HUES48 (cell line): Measurements from ENCODE around the gene IRS2.

Experiments
- H3K27ac ChIP-seq: one replicate; pipeline ENCODE4 v1.7.0; 2013; ENCODE audit warnings: low read depth, low read length, inconsistent platforms
- H3K27me3 ChIP-seq: 2 replicates; pipeline ENCODE4 v1.6.1; 2013; ENCODE audit warnings: mild to moderate bottlenecking, low read length; ENCODE audit not compliant: control insufficient read depth, insufficient read depth
- H3K36me3 ChIP-seq: 2 replicates; pipeline ENCODE4 v1.6.1; 2013; ENCODE audit warnings: low read length; ENCODE audit not compliant: control insufficient read depth, insufficient read depth
- H3K4me1 ChIP-seq: 2 replicates; pipeline ENCODE4 v1.6.1; 2013; ENCODE audit warnings: mild to moderate bottlenecking, low read length; ENCODE audit not compliant: control insufficient read depth, insufficient read depth
- H3K4me3 ChIP-seq: 2 replicates; pipeline ENCODE4 v1.5.1; 2013; ENCODE audit warnings: mild to moderate bottlenecking, low read depth, low read length
- H3K9ac ChIP-seq: 2 replicates; pipeline ENCODE4 v1.6.1; 2013; ENCODE audit warnings: mild to moderate bottlenecking, low read depth, low read length, moderate library complexity
- H3K9me3 ChIP-seq: 2 replicates; pipeline ENCODE4 v1.6.1; 2013; ENCODE audit warnings: low read length; ENCODE audit not compliant: control insufficient read depth, insufficient read depth

Gene IRS2

DNA sequence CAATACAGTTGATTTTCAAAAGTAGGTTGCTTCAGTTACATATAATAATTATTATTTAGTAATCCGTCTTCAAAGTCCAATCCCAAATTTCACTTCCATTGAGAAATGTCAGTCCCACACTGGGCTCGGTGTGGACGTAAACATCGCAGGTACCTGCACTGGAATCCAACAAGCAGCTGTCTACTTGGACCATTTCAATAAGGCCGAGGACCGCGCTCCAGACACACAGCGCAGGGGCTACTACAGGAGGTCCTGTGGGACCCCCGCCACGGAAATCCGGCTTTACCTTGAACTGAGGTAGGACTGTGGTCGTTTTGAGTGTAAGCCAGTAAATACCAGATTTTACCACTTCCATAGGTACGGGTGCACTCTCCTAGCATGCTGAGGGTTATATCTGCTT is 30.8 kb downstream of the IRS2 start:
- Histone ChIP-seq H3K36me3 (peaks cover 33% of the 10 kb centered on the region), H3K4me3 (no peak overlapping the region), H3K27ac (no peak overlapping the region), H3K4me1 (no peaks in the 10 kb centered on the region), H3K9ac (no peak overlapping the region), H3K27me3 (no peaks in the 10 kb centered on the region), H3K9me3 (no peaks in the 10 kb centered on the region)

GRCh38 chr13:109751477-109751876 is 34.9 kb downstream of the IRS2 start:
- H3K9ac ChIP-seq, result no peak overlapping the region
- H3K27ac ChIP-seq, result no peak overlapping the region

GRCh38 chr13:109750221-109750775 is 36.1 kb downstream of the IRS2 start:
- H3K27me3 ChIP-seq, result no peaks in the 10 kb centered on the region
- H3K27ac ChIP-seq, result no peak overlapping the region
- H3K36me3 ChIP-seq, result peaks cover 18% of the 10 kb centered on the region
- H3K4me1 ChIP-seq, result no peaks in the 10 kb centered on the region
- H3K9me3 ChIP-seq, result no peaks in the 10 kb centered on the region
- no peak overlapping the region for H3K4me3 ChIP-seq
- H3K9ac ChIP-seq, result no peak overlapping the region

More at GRCh38 chr13:109751477-109751876, 34.9 kb downstream of the IRS2 start:
- no peaks in the 10 kb centered on the region for H3K9me3 ChIP-seq
- H3K27me3 ChIP-seq, result no peaks in the 10 kb centered on the region
- H3K36me3 ChIP-seq, result peaks cover 28% of the 10 kb centered on the region
- no peaks in the 10 kb centered on the region for H3K4me1 ChIP-seq
- H3K4me3 ChIP-seq, result no peak overlapping the region

- H3K9ac ChIP-seq, result no peak overlapping the region
- H3K4me3 ChIP-seq, result no peak overlapping the region
- no peaks in the 10 kb centered on the region for H3K27me3 ChIP-seq
- peaks cover 1% of the 10 kb centered on the region for H3K4me1 ChIP-seq
- no peaks in the 10 kb centered on the region for H3K9me3 ChIP-seq
- peaks cover 13% of the 10 kb centered on the region for H3K36me3 ChIP-seq
- H3K27ac ChIP-seq, result no peak overlapping the region
Measured at GRCh38 chr13:109749365-109749764, 37.0 kb downstream of the IRS2 start.

GRCh38 chr13:109748677-109749076 is 37.7 kb downstream of the IRS2 start:
- Histone ChIP-seq H3K27ac (no peak overlapping the region), H3K9me3 (no peaks in the 10 kb centered on the region), H3K4me1 (peaks cover 7% of the 10 kb centered on the region), H3K36me3 (peaks cover 6% of the 10 kb centered on the region), H3K9ac (no peak overlapping the region), H3K27me3 (no peaks in the 10 kb centered on the region), H3K4me3 (no peak overlapping the region)

DNA sequence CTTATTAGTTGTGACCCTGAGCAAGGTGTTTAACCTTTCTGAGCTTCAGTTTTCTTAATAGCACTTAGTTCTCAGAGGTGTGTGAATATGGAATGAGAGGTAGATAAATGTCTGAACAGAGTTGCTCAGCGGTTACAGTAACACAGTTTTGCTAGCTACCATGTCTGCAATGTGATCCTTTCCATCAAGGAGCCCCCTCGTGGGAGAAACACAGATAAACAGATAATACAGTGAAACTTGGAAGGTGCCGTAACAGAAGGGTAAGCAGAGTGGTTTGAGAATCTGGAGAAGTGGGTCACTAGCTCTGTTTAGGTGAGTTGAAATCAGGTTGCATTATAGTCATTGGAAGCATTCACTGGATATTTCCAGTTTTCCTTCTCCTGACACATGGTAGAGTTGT is 38.9 kb downstream of the IRS2 start:
- no peaks in the 10 kb centered on the region for H3K9me3 ChIP-seq
- H3K4me3 ChIP-seq, result no peak overlapping the region
- H3K9ac ChIP-seq, result no peak overlapping the region
- no peaks in the 10 kb centered on the region for H3K27me3 ChIP-seq
- H3K4me1 ChIP-seq, result peaks cover 7% of the 10 kb centered on the region
- no peaks in the 10 kb centered on the region for H3K36me3 ChIP-seq
- no peak overlapping the region for H3K27ac ChIP-seq

DNA sequence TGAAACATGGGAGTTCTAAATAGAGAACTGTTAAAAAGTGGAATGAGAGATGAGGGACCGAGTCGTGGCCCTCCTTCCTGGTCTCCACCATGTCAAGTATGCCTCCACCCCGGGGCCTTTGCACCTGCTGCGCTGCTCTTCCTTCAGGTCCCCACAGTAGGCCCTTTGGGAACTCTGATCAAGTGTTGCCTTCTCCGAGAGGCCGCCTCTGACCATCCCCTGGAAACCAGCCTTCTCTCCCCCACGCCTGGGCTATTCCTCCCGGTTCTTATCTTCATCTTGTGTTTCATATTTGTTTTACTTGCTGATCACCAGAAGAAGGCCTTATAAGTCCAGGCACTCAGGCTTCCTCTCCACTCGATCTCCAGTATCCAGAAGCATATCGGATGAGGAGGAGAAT is 40.0 kb downstream of the IRS2 start:
- Histone ChIP-seq H3K36me3 (no peaks in the 10 kb centered on the region), H3K27me3 (no peaks in the 10 kb centered on the region), H3K4me1 (peaks cover 7% of the 10 kb centered on the region), H3K4me3 (no peak overlapping the region), H3K9me3 (no peaks in the 10 kb centered on the region), H3K9ac (no peak overlapping the region), H3K27ac (no peak overlapping the region)

DNA sequence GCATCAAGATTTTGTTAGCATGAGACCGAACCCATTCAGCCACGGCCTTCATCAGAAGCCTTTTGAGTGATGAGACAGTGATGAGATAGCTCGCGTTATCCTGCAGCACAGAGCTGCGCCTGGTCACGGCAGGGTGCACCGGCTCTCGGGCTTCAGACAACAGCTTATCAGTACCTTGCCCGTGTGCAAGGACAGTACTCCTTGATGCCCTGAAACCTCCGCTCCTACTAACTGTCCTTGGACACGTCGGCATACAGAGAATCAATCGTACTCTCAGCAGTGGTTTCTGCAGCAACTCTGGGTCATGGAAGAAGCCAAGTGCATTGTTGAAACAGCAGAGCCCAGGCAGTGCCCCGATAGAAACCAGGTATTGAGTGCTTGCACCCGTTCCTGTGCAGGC is 40.7 kb downstream of the IRS2 start:
- Histone ChIP-seq H3K36me3 (no peaks in the 10 kb centered on the region), H3K27me3 (no peaks in the 10 kb centered on the region), H3K9me3 (no peaks in the 10 kb centered on the region), H3K4me1 (peaks cover 7% of the 10 kb centered on the region), H3K27ac (no peak overlapping the region), H3K4me3 (no peak overlapping the region), H3K9ac (no peak overlapping the region)

- Histone ChIP-seq H3K4me3 (no peak overlapping the region), H3K4me1 (peaks cover 7% of the 10 kb centered on the region), H3K36me3 (no peaks in the 10 kb centered on the region), H3K9me3 (no peaks in the 10 kb centered on the region), H3K27me3 (no peaks in the 10 kb centered on the region), H3K9ac (no peak overlapping the region), H3K27ac (no peak overlapping the region)
Measured at GRCh38 chr13:109745060-109745459, 41.3 kb downstream of the IRS2 start.

- H3K27me3 ChIP-seq, result no peaks in the 10 kb centered on the region
- no peak overlapping the region for H3K4me3 ChIP-seq
- H3K27ac ChIP-seq, result peak overlapping the region; percentile 46
- H3K9me3 ChIP-seq, result no peaks in the 10 kb centered on the region
- H3K4me1 ChIP-seq, result peaks cover 7% of the 10 kb centered on the region
- H3K36me3 ChIP-seq, result no peaks in the 10 kb centered on the region
- H3K9ac ChIP-seq, result no peak overlapping the region
Measured at GRCh38 chr13:109744512-109745051, 41.8 kb downstream of the IRS2 start.

- H3K4me1 ChIP-seq, result peaks cover 7% of the 10 kb centered on the region
- H3K27me3 ChIP-seq, result no peaks in the 10 kb centered on the region
- H3K27ac ChIP-seq, result peak overlapping the region; percentile 46
- no peak overlapping the region for H3K9ac ChIP-seq
- no peak overlapping the region for H3K4me3 ChIP-seq
- no peaks in the 10 kb centered on the region for H3K9me3 ChIP-seq
- H3K36me3 ChIP-seq, result no peaks in the 10 kb centered on the region
Measured at GRCh38 chr13:109743706-109744453, 42.5 kb downstream of the IRS2 start.
